Myocyte (in vitro differentiated cells): ENCODE data around the gene KRT16. TPM values are rescaled to one million over a fixed set of nuclear protein-coding genes. Genes with fewer than 3 reads are reported as not detected.

Source experiments
- DNase-seq: peaks from one replicate; pipeline ENCODE4 v3.0.0-alpha.2; 2012; ENCODE audit warnings: low read depth
- polyA plus RNA-seq: library from polyadenylated mRNA; unstranded; fragments of >200 nt; gene quantifications from one replicate; pipeline ENCODE4 v1.2.1, GENCODE V29; 2012; ENCODE audit warnings: missing spikeins
- total RNA-seq: library from RNA; depleted of rRNA; stranded (reverse); fragments of >200 nt; gene quantifications from 2 replicates; pipeline ENCODE4 v1.2.3, GENCODE V29; 2014

The KRT16 gene
- not detected in 2 replicates for total RNA-seq
- 0.34 TPM for polyA plus RNA-seq

DNA sequence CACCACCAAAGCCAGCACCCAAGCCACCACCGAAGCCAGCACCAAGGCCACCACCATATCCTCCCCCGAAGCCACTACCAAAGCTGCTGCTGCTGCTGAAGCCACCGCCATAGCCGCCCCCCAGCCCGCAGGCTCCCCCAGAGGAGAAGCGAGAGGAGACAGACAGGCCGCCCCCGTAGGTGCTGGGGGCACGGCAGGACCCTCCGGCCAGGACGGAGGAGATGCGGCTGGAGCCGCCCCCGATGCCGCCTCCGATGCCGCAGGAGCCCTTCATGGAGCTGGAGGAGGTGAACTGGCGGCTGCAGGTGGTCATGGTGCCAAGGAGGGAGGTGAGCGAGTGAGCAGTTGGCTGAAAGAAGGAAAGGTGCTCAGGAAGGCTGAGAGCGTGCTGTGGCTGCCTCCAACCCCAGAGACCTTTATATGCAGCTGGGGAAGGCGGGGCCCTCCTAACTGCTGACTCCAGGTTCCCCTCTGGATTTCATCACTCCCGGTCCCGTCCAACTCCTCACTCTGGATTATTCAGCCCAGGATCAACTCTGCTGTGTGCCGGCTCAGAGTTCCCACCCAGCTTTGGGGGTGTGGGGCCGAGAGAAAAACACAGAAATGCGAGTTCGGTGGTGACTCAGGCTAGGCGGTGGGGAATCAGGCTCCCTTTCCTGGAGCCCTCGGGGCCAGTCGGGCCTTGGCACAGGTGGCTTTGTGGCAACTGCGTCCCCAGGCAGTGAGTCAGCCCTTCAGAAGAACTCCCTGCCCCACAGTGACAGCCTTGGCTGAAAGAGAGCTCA lies at the start of gene KRT16:
TSS of gene KRT16 (minus strand) at position 392 of the 785 bp plus-strand sequence. CDS start at position 313, 79 bp downstream.
- DNase-seq: peak; percentile 68

- DNase-seq: peak; percentile 77
These were observed 47.7 kb upstream of the KRT16 start for GRCh38 chr17:41660221-41660711.

DNA sequence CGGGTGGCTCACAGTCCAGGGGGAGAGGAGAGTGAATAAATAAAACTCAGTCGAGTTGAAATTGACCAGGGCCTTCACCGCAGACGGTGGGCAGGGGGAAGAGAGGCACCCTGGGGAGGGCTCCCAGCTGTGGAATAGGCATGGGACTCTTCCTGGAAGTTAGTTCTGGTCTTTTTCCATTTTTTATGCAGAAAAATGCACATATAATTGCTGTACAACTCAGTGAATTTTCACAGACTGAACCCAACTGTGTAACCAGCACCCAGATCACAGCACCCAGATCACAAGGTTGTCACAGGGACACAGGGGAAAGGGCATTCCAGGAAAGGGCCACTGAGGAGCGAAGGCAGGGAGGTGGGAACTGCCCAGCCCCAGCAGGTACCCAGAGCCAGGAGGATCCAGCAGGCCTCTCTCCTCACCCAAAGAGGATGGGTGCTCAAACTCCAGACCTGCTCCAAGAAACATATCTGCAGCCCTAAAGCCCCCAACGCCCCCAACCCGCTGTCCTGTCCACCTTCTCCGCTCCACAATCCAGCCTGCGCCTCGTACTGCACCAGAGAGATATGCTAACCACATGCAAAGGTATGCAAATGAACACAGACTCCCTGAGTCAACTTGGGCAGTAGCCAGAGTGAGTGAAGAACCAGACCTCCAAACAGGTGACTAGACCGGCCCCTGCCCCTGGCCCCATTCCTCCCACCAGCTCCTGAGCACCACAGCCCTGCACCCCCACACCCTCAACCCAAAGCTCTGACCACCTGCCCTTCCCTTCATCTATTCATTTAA lies 47.1 kb upstream of the KRT16 start:
- DNase-seq: no peak

GRCh38 chr17:41658846-41659245 lies 46.3 kb upstream of the KRT16 start:
- DNase-seq: no peak

DNA sequence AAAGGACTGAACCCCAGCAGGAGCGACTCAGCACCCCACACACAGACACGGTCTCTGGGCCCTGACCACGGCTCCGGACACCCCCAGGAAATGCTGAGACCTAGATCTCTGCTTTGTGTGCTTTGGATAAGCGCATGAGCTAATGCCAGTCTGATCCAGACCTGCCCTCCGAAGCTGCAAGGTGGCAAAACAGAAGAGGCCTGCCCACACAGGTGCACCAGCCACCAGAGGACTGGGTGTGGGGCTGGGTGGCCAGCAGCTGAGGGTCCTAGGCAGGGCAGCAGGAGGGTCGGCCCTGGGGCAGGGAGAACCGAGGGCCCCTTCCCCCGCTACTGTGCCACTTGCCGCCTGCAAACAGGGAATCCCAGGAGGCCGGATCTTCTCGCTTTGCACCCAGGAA lies 45.4 kb upstream of the KRT16 start:
- DNase-seq: no peak

GRCh38 chr17:41657176-41657754 lies 44.7 kb upstream of the KRT16 start:
- DNase-seq: no peak

- no peak for DNase-seq
These were observed 43.9 kb upstream of the KRT16 start for GRCh38 chr17:41656249-41657023.

- DNase-seq: no peak
These were observed 43.1 kb upstream of the KRT16 start for GRCh38 chr17:41655611-41656111.

- no peak for DNase-seq
These were observed 42.4 kb upstream of the KRT16 start for GRCh38 chr17:41654678-41655607.

GRCh38 chr17:41653892-41654677 lies 41.5 kb upstream of the KRT16 start:
- peak; percentile 40 for DNase-seq

DNA sequence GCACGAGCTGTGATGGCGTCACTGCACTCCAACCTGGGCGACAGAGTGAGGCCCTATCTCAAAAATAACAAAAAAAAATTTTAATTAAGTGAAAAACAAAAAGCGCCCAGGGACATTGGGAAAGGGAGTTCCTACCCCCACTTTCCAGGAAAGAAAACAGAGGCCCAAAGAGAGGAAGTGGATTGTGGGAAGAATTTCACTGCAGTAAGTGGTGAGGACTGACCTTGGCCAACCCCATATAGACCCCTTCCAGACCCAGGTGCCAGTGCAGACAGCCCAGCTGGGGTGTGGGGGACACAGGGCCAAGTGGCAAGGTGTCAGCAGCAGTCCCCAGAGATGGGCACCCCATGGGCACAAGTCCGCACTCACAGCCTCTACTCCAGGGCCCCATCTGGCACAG lies 40.9 kb upstream of the KRT16 start:
- no peak for DNase-seq

- DNase-seq: no peak
These were observed 39.9 kb upstream of the KRT16 start for GRCh38 chr17:41652461-41652970.

- DNase-seq: peak; percentile 93
These were observed 39.3 kb upstream of the KRT16 start for GRCh38 chr17:41651625-41652460.

GRCh38 chr17:41650794-41651624 lies 38.4 kb upstream of the KRT16 start:
- DNase-seq: no peak

DNA sequence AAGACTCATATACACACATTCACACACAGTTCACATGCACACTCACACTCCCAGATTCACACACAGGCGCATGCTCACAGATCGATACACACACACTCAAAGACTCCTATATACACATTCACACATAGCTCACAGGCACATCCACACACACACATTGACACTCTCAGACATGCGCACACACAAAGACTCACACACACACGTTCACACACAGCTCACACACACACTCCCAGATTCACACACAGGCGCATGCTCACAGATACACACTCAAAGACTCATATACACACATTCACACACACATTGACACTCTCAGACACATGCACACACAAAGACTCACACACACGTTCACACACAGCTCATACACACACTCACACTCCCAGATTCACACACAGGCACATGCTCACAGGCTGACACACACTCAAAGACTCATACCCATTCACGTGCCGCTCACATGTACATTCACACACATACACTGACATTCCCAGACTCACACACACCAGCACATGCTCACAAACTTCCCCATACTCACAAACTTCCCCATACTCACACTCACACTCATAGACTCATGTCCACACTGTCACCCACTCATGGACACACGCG lies 37.5 kb upstream of the KRT16 start:
- no peak for DNase-seq

DNA sequence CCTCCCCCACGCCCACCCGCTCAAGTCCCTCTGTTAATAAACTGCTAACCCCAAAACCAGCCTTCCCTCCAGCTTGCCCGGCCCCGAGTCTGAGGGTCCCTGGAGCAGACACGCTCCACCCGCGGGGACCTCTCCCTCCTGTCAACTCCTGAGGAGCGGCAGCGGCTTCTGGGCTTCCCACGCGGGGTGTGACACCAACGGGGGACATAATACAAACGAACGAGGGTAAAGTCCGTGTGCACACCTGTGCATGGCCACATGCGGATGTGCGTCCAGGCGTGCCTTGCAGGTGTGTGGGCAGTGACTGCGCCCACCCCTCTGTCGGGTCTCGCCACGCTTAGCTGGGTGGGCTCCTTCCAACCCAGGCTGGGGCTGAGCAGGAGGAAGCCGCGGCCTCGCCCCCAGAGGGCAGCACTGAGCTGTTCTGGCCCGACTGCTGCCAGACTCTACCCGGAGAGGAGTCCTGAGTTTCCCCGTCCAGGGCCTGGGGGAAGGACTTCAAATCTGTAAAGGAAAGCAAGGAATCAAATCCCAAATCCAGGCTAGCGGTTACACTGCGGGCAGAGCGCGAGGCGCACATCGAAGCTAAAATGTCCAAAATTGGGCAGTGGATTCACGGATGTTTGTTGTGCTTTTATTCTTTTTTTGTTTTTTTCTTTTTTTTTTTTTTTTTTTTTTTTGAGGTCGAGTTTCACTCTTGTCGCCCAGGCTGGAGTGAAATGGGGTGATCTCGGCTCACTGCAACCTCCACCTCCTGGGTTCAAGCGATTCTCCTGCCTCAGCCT lies 36.0 kb upstream of the KRT16 start:
- DNase-seq: peak; percentile 83
